Measurements from ENCODE around the gene KIF1C. TPM values are rescaled to one million over a fixed set of nuclear protein-coding genes. Genes with fewer than 3 reads are reported as not detected.

KIF1C gene
- total and polyA plus RNA-seq, 5 donors = 406 to 727 (median 546) TPM

Small RNAs within 50 kb of the gene (microRNA-seq; reads per million reads assigned to microRNA genes)
- gene MIR6864 = 0 reads per million in 2 donors
- 0 reads per million in 2 donors for gene MIR6865

Other genes with a start within 250 kb of the KIF1C start
- not detected for gene TM4SF5, start 226.1 kb upstream of the KIF1C start, total RNA-seq
- gene TM4SF5, start 226.1 kb upstream of the KIF1C start, polyA plus RNA-seq = not detected
- gene VMO1, start 211.6 kb upstream of the KIF1C start, total RNA-seq = 1 to 10 TPM in 3 of 4 donors, under 1 TPM in 1; 0.45 to 1.6 (median 1.4) TPM
- 0.70 TPM for gene VMO1, start 211.6 kb upstream of the KIF1C start, polyA plus RNA-seq
- not detected for gene GLTPD2, start 209.0 kb upstream of the KIF1C start, total RNA-seq
- not detected for gene GLTPD2, start 209.0 kb upstream of the KIF1C start, polyA plus RNA-seq
- gene PSMB6, start 201.8 kb upstream of the KIF1C start, total RNA-seq = 100 to 1,000 TPM; 149 to 163 (median 151) TPM
- 234 TPM for gene PSMB6, start 201.8 kb upstream of the KIF1C start, polyA plus RNA-seq
- 10 to 100 TPM; 12.0 to 15.3 (median 13.4) TPM for gene PLD2, start 190.8 kb upstream of the KIF1C start, total RNA-seq
- gene PLD2, start 190.8 kb upstream of the KIF1C start, polyA plus RNA-seq = 10.0 TPM
- gene MINK1, start 164.6 kb upstream of the KIF1C start, total RNA-seq = 10 to 100 TPM; 44.5 to 54.7 (median 49.3) TPM
- 31.1 TPM for gene MINK1, start 164.6 kb upstream of the KIF1C start, polyA plus RNA-seq
- gene C17orf107, start 98.4 kb upstream of the KIF1C start, total RNA-seq = 1 to 10 TPM; 2.7 to 3.3 (median 2.8) TPM
- 3.6 TPM for gene C17orf107, start 98.4 kb upstream of the KIF1C start, polyA plus RNA-seq
- 100 to 1,000 TPM in 1 of 4 donors, 10 to 100 TPM in 3; 57.6 to 106 (median 68.9) TPM for gene CHRNE, start 94.9 kb upstream of the KIF1C start, total RNA-seq
- gene CHRNE, start 94.9 kb upstream of the KIF1C start, polyA plus RNA-seq = 63.6 TPM
- gene GP1BA, start 65.7 kb upstream of the KIF1C start, total RNA-seq = under 1 TPM in 1 of 4 donors, not detected in 3; 0.23 TPM
- gene GP1BA, start 65.7 kb upstream of the KIF1C start, polyA plus RNA-seq = 0.16 TPM
- 100 to 1,000 TPM; 162 to 230 (median 202) TPM for gene SLC25A11, start 57.9 kb upstream of the KIF1C start, total RNA-seq
- gene SLC25A11, start 57.9 kb upstream of the KIF1C start, polyA plus RNA-seq = 200 TPM
- 100 to 1,000 TPM in 1 of 4 donors, 10 to 100 TPM in 3; 76.6 to 108 (median 87.5) TPM for gene RNF167, start 57.7 kb upstream of the KIF1C start, total RNA-seq
- 124 TPM for gene RNF167, start 57.7 kb upstream of the KIF1C start, polyA plus RNA-seq
- 100 to 1,000 TPM; 148 to 229 (median 201) TPM for gene PFN1, start 49.4 kb upstream of the KIF1C start, total RNA-seq
- 180 TPM for gene PFN1, start 49.4 kb upstream of the KIF1C start, polyA plus RNA-seq
- gene ENO3, start 46.8 kb upstream of the KIF1C start, total RNA-seq = 100 to 1,000 TPM; 198 to 695 (median 246) TPM
- gene ENO3, start 46.8 kb upstream of the KIF1C start, polyA plus RNA-seq = 455 TPM
- gene SPAG7, start 30.1 kb upstream of the KIF1C start, total RNA-seq = 100 to 1,000 TPM; 106 to 133 (median 117) TPM
- 164 TPM for gene SPAG7, start 30.1 kb upstream of the KIF1C start, polyA plus RNA-seq
- 10 to 100 TPM; 35.3 to 44.4 (median 40.3) TPM for gene CAMTA2, start 10.3 kb upstream of the KIF1C start, total RNA-seq
- gene CAMTA2, start 10.3 kb upstream of the KIF1C start, polyA plus RNA-seq = 43.5 TPM
- gene INCA1, start 428 bp upstream of the KIF1C start, total RNA-seq = 1 to 10 TPM; 2.2 to 3.8 (median 3.2) TPM
- gene INCA1, start 428 bp upstream of the KIF1C start, polyA plus RNA-seq = 5.0 TPM
- gene SLC52A1, start 37.5 kb downstream of the KIF1C start, total RNA-seq = not detected
- not detected for gene SLC52A1, start 37.5 kb downstream of the KIF1C start, polyA plus RNA-seq
- 10 to 100 TPM; 11.7 to 14.2 (median 12.0) TPM for gene ZFP3, start 80.5 kb downstream of the KIF1C start, total RNA-seq
- gene ZFP3, start 80.5 kb downstream of the KIF1C start, polyA plus RNA-seq = 5.4 TPM
- gene ZNF232, start 113.9 kb downstream of the KIF1C start, total RNA-seq = 1 to 10 TPM; 4.0 to 7.4 (median 5.6) TPM
- gene ZNF232, start 113.9 kb downstream of the KIF1C start, polyA plus RNA-seq = 3.1 TPM
- gene USP6, start 118.1 kb downstream of the KIF1C start, total RNA-seq = under 1 TPM in 3 of 4 donors, not detected in 1; 0.06 to 0.20 (median 0.09) TPM
- gene USP6, start 118.1 kb downstream of the KIF1C start, polyA plus RNA-seq = under 0.01 TPM
- gene ZNF594, start 193.9 kb downstream of the KIF1C start, total RNA-seq = 1 to 10 TPM; 6.8 to 8.2 (median 7.8) TPM
- 2.4 TPM for gene ZNF594, start 193.9 kb downstream of the KIF1C start, polyA plus RNA-seq
- gene SCIMP, start 236.9 kb downstream of the KIF1C start, total RNA-seq = 1 to 10 TPM; 1.9 to 3.7 (median 2.8) TPM
- gene SCIMP, start 236.9 kb downstream of the KIF1C start, polyA plus RNA-seq = 0.38 TPM